ENCODE measurements around the gene NAALAD2. TPM values are rescaled to one million over a fixed set of nuclear protein-coding genes. Genes with fewer than 3 reads are reported as not detected.
A peak's percentile ranks its signal among the peaks of the same experiment; 100 is the strongest.

Gene NAALAD2
- total and polyA plus RNA-seq, 10 donors: 0.67 to 12.3 (median 4.5) TPM

GRCh38 chr11:90223248-90223585 is 88.8 kb downstream of the NAALAD2 start:
- DNase-seq: no peak

DNA sequence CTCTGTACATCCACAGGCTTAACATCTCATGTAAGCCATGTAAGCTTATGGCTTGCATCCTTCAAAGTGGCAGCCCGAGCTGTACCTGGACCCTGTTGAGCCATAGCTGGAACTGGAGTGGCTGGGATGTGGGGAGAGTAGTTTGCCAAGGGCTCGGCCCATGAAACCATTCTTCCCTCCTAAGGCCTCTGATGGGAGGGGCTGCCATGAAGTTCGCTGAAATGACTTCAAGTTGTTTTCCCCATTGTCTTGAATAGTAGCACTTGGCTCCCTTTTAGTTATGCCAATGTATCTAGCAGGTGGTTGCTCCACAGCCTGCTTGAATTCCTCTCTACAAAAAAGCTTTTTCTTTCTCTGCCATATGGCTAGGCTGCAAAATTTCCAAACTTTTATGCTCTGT is 93.6 kb downstream of the NAALAD2 start:
- WGBS, 5 donors: 86 to 97% (median 92%) methylated on average over 3 of the region's 3 CpGs
- TF ChIP-seq POLR2A (IDR thresholded peaks at IDR 0.05) (no peak), CTCF (IDR thresholded peaks at IDR 0.05 in 8 of 11, conservative IDR thresholded peaks at IDR 0.05 in 3 of 11) (no peak), POLR2AphosphoS5 (IDR thresholded peaks at IDR 0.05) (no peak)
- DNase-seq: no peak
- H3K36me3 ChIP-seq: no peaks in the 10 kb centered on the region
- H3K4me3 ChIP-seq: no peak overlapping the region
- H3K27ac ChIP-seq: no peak overlapping the region
- H3K27me3 ChIP-seq (replicated peaks in 1 of 7): no peaks in the 10 kb centered on the region
- H3K4me1 ChIP-seq: peaks cover 0 to 22% (median 8%) of the 10 kb centered on the region in 6 donors
- H3K9me3 ChIP-seq: peaks cover 0 to 9% (median 0%) of the 10 kb centered on the region in 8 donors
- intact Hi-C loops (cut with DNase I; ENCODE audit: low total_unique reads): no loop called here

More at GRCh38 chr11:90223248-90223585, 88.8 kb downstream of the NAALAD2 start:
- no peak for TF ChIP-seq POLR2AphosphoS5 (IDR thresholded peaks at IDR 0.05)
- no peak for TF ChIP-seq CTCF (IDR thresholded peaks at IDR 0.05 in 8 of 11, conservative IDR thresholded peaks at IDR 0.05 in 3 of 11)
- TF ChIP-seq POLR2A (IDR thresholded peaks at IDR 0.05): no peak
- peak overlapping the region; percentile 52 to 89 (median 80) for H3K4me3 ChIP-seq
- H3K27me3 ChIP-seq (replicated peaks in 1 of 7): no peaks in the 10 kb centered on the region
- H3K27ac ChIP-seq: peak overlapping the region; percentile 87 to 96 (median 92)
- H3K4me1 ChIP-seq: peaks cover 29 to 63% (median 44%) of the 10 kb centered on the region in 6 donors
- no peaks in the 10 kb centered on the region for H3K36me3 ChIP-seq
- 0 to 2% (median 0%) methylated on average over 11 to 12 of the region's 12 CpGs for WGBS, 5 donors
- no peaks in the 10 kb centered on the region for H3K9me3 ChIP-seq
- intact Hi-C loops (cut with DNase I; ENCODE audit: low total_unique reads): no loop called here

DNA sequence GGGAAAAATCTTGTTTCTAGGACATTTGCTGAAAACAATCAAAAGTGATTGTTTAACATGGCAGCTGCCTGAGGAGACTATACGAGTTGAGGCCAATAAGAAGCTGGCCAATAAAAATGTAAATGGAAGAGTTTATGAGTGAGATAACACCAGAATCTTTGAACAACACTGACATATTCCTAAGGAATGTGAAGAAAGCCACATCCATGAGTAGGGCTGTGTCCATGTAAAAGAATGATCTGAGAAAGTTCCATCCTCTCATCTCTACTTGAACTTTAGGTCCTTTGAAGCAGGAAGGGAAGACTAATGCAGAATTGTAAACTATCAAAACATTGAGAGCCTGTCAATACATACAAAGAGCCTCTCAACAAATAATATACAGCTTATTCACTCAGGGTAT is 95.3 kb downstream of the NAALAD2 start:
- WGBS, 5 donors: 84 to 100% (median 92%) methylated on average over 1 of the region's 1 CpG
- H3K27ac ChIP-seq: no peak overlapping the region
- intact Hi-C loops (cut with DNase I; ENCODE audit: low total_unique reads): no loop called here
- H3K27me3 ChIP-seq (replicated peaks in 1 of 7): no peaks in the 10 kb centered on the region
- peaks cover 0 to 7% (median 0%) of the 10 kb centered on the region in 6 donors for H3K4me1 ChIP-seq
- TF ChIP-seq CTCF (IDR thresholded peaks at IDR 0.05 in 8 of 11, conservative IDR thresholded peaks at IDR 0.05 in 3 of 11) (no peak), POLR2A (IDR thresholded peaks at IDR 0.05) (no peak), POLR2AphosphoS5 (IDR thresholded peaks at IDR 0.05) (no peak)
- no peaks in the 10 kb centered on the region for H3K36me3 ChIP-seq
- peaks cover 0 to 9% (median 0%) of the 10 kb centered on the region in 8 donors for H3K9me3 ChIP-seq
- H3K4me3 ChIP-seq: no peak overlapping the region
- no peak for DNase-seq

GRCh38 chr11:90234977-90235376 is 100.5 kb downstream of the NAALAD2 start:
- no peaks in the 10 kb centered on the region for H3K4me1 ChIP-seq
- DNase-seq: no peak
- no peaks in the 10 kb centered on the region for H3K27me3 ChIP-seq (replicated peaks in 1 of 7)
- 88 to 95% (median 90%) methylated on average over 2 of the region's 2 CpGs for WGBS, 5 donors
- H3K9me3 ChIP-seq: peaks cover 0 to 2% (median 0%) of the 10 kb centered on the region in 8 donors
- intact Hi-C loops (cut with DNase I; ENCODE audit: low total_unique reads): no loop called here
- H3K27ac ChIP-seq: no peak overlapping the region
- no peak overlapping the region for H3K4me3 ChIP-seq
- no peaks in the 10 kb centered on the region for H3K36me3 ChIP-seq
- TF ChIP-seq CTCF (IDR thresholded peaks at IDR 0.05 in 8 of 11, conservative IDR thresholded peaks at IDR 0.05 in 3 of 11): no peak
- no peak for TF ChIP-seq POLR2A (IDR thresholded peaks at IDR 0.05)
- TF ChIP-seq POLR2AphosphoS5 (IDR thresholded peaks at IDR 0.05): no peak

Data from spleen (tissue), 11 donors.